Measurements from ENCODE around the gene SPANXB1.
"Not testable (repeated sequence)": the region's sequence is repeated elsewhere in the genome, so short reads cannot be mapped to it uniquely, and the experiment has no call there.

SPANXB1 gene

GRCh38 chrX:141002568-141002967, at the start of gene SPANXB1:
SPANXB1 (plus strand) TSS chrX:141002594; CDS start chrX:141002694, 100 bp downstream.
- not testable (repeated sequence) for DNase-seq

GRCh38 chrX:140967036-140967435, 35.4 kb upstream of the SPANXB1 start:
- DNase-seq, result no peak

- DNase-seq, result no peak
Observed at GRCh38 chrX:140971099-140971795, 31.1 kb upstream of the SPANXB1 start.

- no peak for DNase-seq
Observed at GRCh38 chrX:140975472-140975871, 26.9 kb upstream of the SPANXB1 start.

GRCh38 chrX:140980271-140980670, 22.1 kb upstream of the SPANXB1 start:
- no peak for DNase-seq

GRCh38 chrX:140983730-140984129, 18.7 kb upstream of the SPANXB1 start:
- no peak for DNase-seq

GRCh38 chrX:141005243-141005642, 2.8 kb downstream of the SPANXB1 start:
- not testable (repeated sequence) for DNase-seq

GRCh38 chrX:141044246-141044645, 41.9 kb downstream of the SPANXB1 start:
- DNase-seq, result not testable (repeated sequence)

GRCh38 chrX:141049878-141050277, 47.5 kb downstream of the SPANXB1 start:
- not testable (repeated sequence) for DNase-seq

- not testable (repeated sequence) for DNase-seq
Observed at GRCh38 chrX:141052098-141052497, 49.7 kb downstream of the SPANXB1 start.

Measured in NCI-H146 (cell line).